K562 (cell line): ENCODE measurements around the gene MMP24OS. TPM values are rescaled to one million over a fixed set of nuclear protein-coding genes. Genes with fewer than 3 reads are reported as not detected.

Experiments
- ATAC-seq: fragments of 200-7000 bp; cut with Tn5 transposase; 3 replicates; pipeline ENCODE4 v1.9.1; 2020; ENCODE audit warnings: moderate library complexity
- BruUV-seq: library from RNA; stranded (reverse); fragments of 400-500 nt; replicated peaks from 2 replicates; lab custom pipeline; 2021; lab: Mats Ljungman, UMichigan
- CTCF ChIA-PET: fragments of 300-600 bp; formaldehyde crosslinking; extraction: SDS; loops from one replicate; lab custom pipeline; 2021; ENCODE audit warnings: low intra/inter-chr PET ratio; lab: Yijun Ruan, JAX
- POLR2A ChIA-PET: fragments of 300-600, 350-650 bp; sonication (Branson Sonifier 250); formaldehyde crosslinking; extraction: SDS; loops from one replicate; lab custom pipeline; 2021; ENCODE audit warnings: antibody characterized with exemption, inconsistent platforms; lab: Yijun Ruan, JAX
- DNase-seq, 4 experiments: peaks; one replicate each; pipeline versions ENCODE4 v3.0.0 to v3.0.0-alpha.2; 2011 to 2018; ENCODE audit warnings: low spot score in 3 of 4, mixed read lengths in 3 of 4; ENCODE audit errors: extremely low read depth in 1 of 4
- FAIRE-seq: peaks from 2 replicates; lab custom pipeline; 2011; peaks lifted over from hg19 to GRCh38; lab: Jason Lieb, UNC
- H2AFZ ChIP-seq: 2 replicates; pipeline ENCODE4 v1.6.0; 2011; ENCODE audit warnings: low read depth, low read length, control low read depth, inconsistent platforms
- H3K27ac ChIP-seq: fragments of 200-600 bp; 3 replicates; pipeline ENCODE4 v1.8.0; 2011; ENCODE audit warnings: low read depth, mild to moderate bottlenecking, control low read depth, inconsistent platforms, low read length, moderate library complexity, mixed read lengths; ENCODE audit errors: extremely low read depth
- H3K27me3 ChIP-seq, 2 experiments: fragments of 300-600 bp in 1 of 2; 2 replicates in 1 of 2; 3 replicates in 1 of 2; pipeline versions ENCODE4 v1.6.0 to v1.8.0; 2011; ENCODE audit warnings: inconsistent platforms in 2 of 2, low read length in 2 of 2, mild to moderate bottlenecking in 1 of 2, mixed read lengths in 1 of 2, moderate library complexity in 1 of 2; ENCODE audit not compliant: control insufficient read depth in 2 of 2, insufficient read depth in 2 of 2
- H3K36me3 ChIP-seq: fragments of 300-600 bp; 3 replicates; pipeline ENCODE4 v1.8.0; 2011; ENCODE audit warnings: mild to moderate bottlenecking, low read length, inconsistent platforms; ENCODE audit not compliant: control insufficient read depth, insufficient read depth
- H3K4me1 ChIP-seq, 2 experiments: fragments of 200-600 bp in 1 of 2; replicated peaks in 1 of 2; 2 replicates in 1 of 2; 3 replicates in 1 of 2; pipeline versions ENCODE4 v1.5.1 to v1.8.0; 2011; ENCODE audit warnings: inconsistent platforms in 2 of 2, low read length in 2 of 2, mild to moderate bottlenecking in 1 of 2, mixed read lengths in 1 of 2, moderate library complexity in 1 of 2; ENCODE audit not compliant: control insufficient read depth in 2 of 2, insufficient read depth in 2 of 2
- H3K4me2 ChIP-seq: 2 replicates; pipeline ENCODE4 v1.6.1; 2011; ENCODE audit warnings: low read length, control low read depth, inconsistent platforms, mixed read lengths; ENCODE audit not compliant: insufficient read depth
- H3K4me3 ChIP-seq: fragments of 200-600 bp; sonication (generic), shearing (Covaris generic); 2 replicates; pipeline ENCODE4 v1.5.1; 2016; ENCODE audit warnings: control low read depth, inconsistent platforms
- H3K79me2 ChIP-seq: fragments of 200-600 bp; 3 replicates; pipeline ENCODE4 v1.8.0; 2011; ENCODE audit warnings: low read length, inconsistent platforms; ENCODE audit not compliant: control insufficient read depth, insufficient read depth
- H3K9ac ChIP-seq, 2 experiments: 2 replicates each; pipeline versions ENCODE4 v1.6.0 to v1.6.1; 2011; ENCODE audit warnings: low read depth in 2 of 2, low read length in 2 of 2, control low read depth in 1 of 2, inconsistent platforms in 1 of 2, mild to moderate bottlenecking in 1 of 2, mixed read lengths in 1 of 2; ENCODE audit not compliant: insufficient read depth in 1 of 2
- H3K9me1 ChIP-seq: one replicate; pipeline ENCODE4 v1.6.0; 2011; ENCODE audit warnings: inconsistent platforms, mild to moderate bottlenecking, low read length, moderate library complexity; ENCODE audit not compliant: control insufficient read depth, insufficient read depth
- H3K9me3 ChIP-seq: replicated peaks from 2 replicates; pipeline ENCODE4 v1.5.1; 2011; ENCODE audit warnings: low read depth, low read length, inconsistent platforms; ENCODE audit not compliant: control insufficient read depth, insufficient read depth
- H4K20me1 ChIP-seq: replicated peaks from 2 replicates; pipeline ENCODE4 v1.6.1; 2011; ENCODE audit warnings: low read length, inconsistent platforms, mixed read lengths; ENCODE audit not compliant: control insufficient read depth, insufficient read depth
- ARID1B ChIP-seq: fragments of 450-650 bp; IDR thresholded peaks from 2 replicates; pipeline ENCODE4 v1.6.1; 2016; ENCODE audit warnings: antibody characterized with exemption, mild to moderate bottlenecking, inconsistent platforms
- CHD4 ChIP-seq: fragments of 200-600 bp; sonication (generic); IDR thresholded peaks from 3 replicates; pipeline ENCODE4 v1.6.1; 2012; ENCODE audit warnings: low read depth, mild to moderate bottlenecking, mixed read lengths, low read length, inconsistent platforms; ENCODE audit not compliant: insufficient read depth, insufficient replicate concordance, poor library complexity, severe bottlenecking
- ETV6 ChIP-seq, 3 experiments: fragments of 150-350 bp in 1 of 3; sonication (generic) in 1 of 3; formaldehyde crosslinking in 1 of 3; IDR thresholded peaks; 2 replicates each; pipeline versions ENCODE4 v1.6.1 to v1.8.0; 2014 to 2022; ENCODE audit warnings: borderline replicate concordance in 2 of 3, low read depth in 2 of 3, antibody characterized with exemption in 1 of 3, low read length in 1 of 3, mild to moderate bottlenecking in 1 of 3, missing genetic modification reagents in 1 of 3
- GTF2B ChIP-seq: IDR thresholded peaks from 2 replicates; pipeline ENCODE4 v1.6.1; 2011; ENCODE audit not compliant: insufficient read length; ENCODE audit errors: extremely low read depth
- ILK ChIP-seq: fragments of 450-650 bp; IDR thresholded peaks from 2 replicates; pipeline ENCODE4 v1.6.1; 2016; ENCODE audit warnings: missing genetic modification characterization, low read depth, mild to moderate bottlenecking, missing compliant biosample characterization, moderate library complexity, borderline replicate concordance
- NKRF ChIP-seq: fragments of 450-650 bp; IDR thresholded peaks from 2 replicates; pipeline ENCODE4 v1.6.1; 2016; ENCODE audit warnings: borderline replicate concordance
- NR2C1 ChIP-seq, 2 experiments: fragments of 450-650 bp; IDR thresholded peaks; 2 replicates each; pipeline ENCODE4 v1.6.1; 2017; ENCODE audit warnings: mild to moderate bottlenecking in 2 of 2, antibody characterized with exemption in 1 of 2, inconsistent platforms in 1 of 2, missing compliant biosample characterization in 1 of 2, missing genetic modification characterization in 1 of 2
- SMARCE1 ChIP-seq: fragments of 450-650 bp; IDR thresholded peaks from 2 replicates; pipeline ENCODE4 v1.7.1; 2016; ENCODE audit warnings: mild to moderate bottlenecking
- TOE1 ChIP-seq, 2 experiments: fragments of 450-650 bp in 1 of 2; sonication (generic) in 1 of 2; formaldehyde crosslinking in 1 of 2; IDR thresholded peaks; 2 replicates each; pipeline versions ENCODE4 v1.7.1 to v1.8.0; 2016 to 2022; ENCODE audit warnings: borderline replicate concordance in 2 of 2, mild to moderate bottlenecking in 2 of 2, antibody characterized with exemption in 1 of 2, inconsistent platforms in 1 of 2, low read depth in 1 of 2, missing genetic modification reagents in 1 of 2, moderate library complexity in 1 of 2
- YY1 ChIP-seq, 3 experiments: IDR thresholded peaks; 2 replicates each; pipeline ENCODE4 v1.6.1; 2011; ENCODE audit warnings: low read length in 2 of 3, mild to moderate bottlenecking in 2 of 3, moderate library complexity in 2 of 3, borderline replicate concordance in 1 of 3, control low read depth in 1 of 3, low read depth in 1 of 3; ENCODE audit not compliant: insufficient read depth in 3 of 3, insufficient replicate concordance in 2 of 3, control insufficient read depth in 1 of 3, insufficient read length in 1 of 3; ENCODE audit errors: extremely low read depth in 1 of 3
- ZKSCAN1 ChIP-seq: fragments of 150-350 bp; IDR thresholded peaks from 2 replicates; pipeline ENCODE4 v1.6.1; 2016; ENCODE audit warnings: low read depth, low read length
- ZNF316 ChIP-seq: fragments of 450-650 bp; IDR thresholded peaks from 2 replicates; pipeline ENCODE4 v1.6.1; 2016
- ZNF347 ChIP-seq: fragments of 450-650 bp; formaldehyde crosslinking; IDR thresholded peaks from 2 replicates; pipeline ENCODE4 v1.4.0; 2020; ENCODE audit warnings: low read depth, mild to moderate bottlenecking, moderate library complexity
- WGBS: fragments of 100-300 bp; shearing (Covaris generic); methylation state at CpG from one replicate; pipeline ENCODE4 v1.1.6; 2016; ENCODE audit warnings: low coverage, mixed read lengths; ENCODE audit not compliant: insufficient coverage; ENCODE audit errors: missing lambda C conversion rate; 5-methylcytosine and 5-hydroxymethylcytosine counted together
- in situ Hi-C: fragments of 300-500 bp; cut with MboI; formaldehyde crosslinking; loops from 4 replicates; pipeline ENCODE4 v1.15.0; 2018; ENCODE audit warnings: inconsistent platforms, mixed read lengths
- intact Hi-C: fragments of 100-400 bp; cut with micrococcal nuclease; formaldehyde crosslinking; loops from 2 replicates; pipeline ENCODE4 v1.14.2; 2022
- polyA plus RNA-seq, 8 experiments: library from polyadenylated mRNA; depleted of rRNA in 4 of 8; stranded (reverse) in 5 of 8; unstranded in 3 of 8; fragments of >200 nt; fragmentation: Nextera tagmentation in 2 of 8; fragmentation: Illumina TruSeq in 1 of 8; extraction: Ambion mirVana in 2 of 8; extraction: Trizol in 1 of 8; gene quantifications; 2 replicates each; pipeline versions ENCODE4 v1.2.1 to v1.2.3, GENCODE V29; 2011 to 2014; ENCODE audit warnings: inconsistent platforms in 1 of 8, missing spikeins in 1 of 8
- total RNA-seq, 7 experiments: library from RNA; depleted of rRNA in 6 of 7; stranded (reverse); fragments of >200 nt in 6 of 7; fragmentation: Illumina TruSeq in 2 of 7; extraction: Trizol in 2 of 7; gene quantifications; 2 replicates each; pipeline versions ENCODE4 v1.2.1 to v1.2.3, GENCODE V29; 2011 to 2021; ENCODE audit warnings: low replicate concordance in 1 of 7
- TF ChIP-seq, protein P1 (sequence below): fragments of 450-650 bp; IDR thresholded peaks from 2 replicates; pipeline ENCODE4 v1.6.1; 2016; ENCODE audit warnings: low read depth, mild to moderate bottlenecking, moderate library complexity

The MMP24OS gene
- total and polyA plus RNA-seq, 9 of the 15 experiments (the other 6 are each of a cell fraction or from before 2014, with no cell fraction given) = 0.92 to 41.5 (median 11.4) TPM

DNA sequence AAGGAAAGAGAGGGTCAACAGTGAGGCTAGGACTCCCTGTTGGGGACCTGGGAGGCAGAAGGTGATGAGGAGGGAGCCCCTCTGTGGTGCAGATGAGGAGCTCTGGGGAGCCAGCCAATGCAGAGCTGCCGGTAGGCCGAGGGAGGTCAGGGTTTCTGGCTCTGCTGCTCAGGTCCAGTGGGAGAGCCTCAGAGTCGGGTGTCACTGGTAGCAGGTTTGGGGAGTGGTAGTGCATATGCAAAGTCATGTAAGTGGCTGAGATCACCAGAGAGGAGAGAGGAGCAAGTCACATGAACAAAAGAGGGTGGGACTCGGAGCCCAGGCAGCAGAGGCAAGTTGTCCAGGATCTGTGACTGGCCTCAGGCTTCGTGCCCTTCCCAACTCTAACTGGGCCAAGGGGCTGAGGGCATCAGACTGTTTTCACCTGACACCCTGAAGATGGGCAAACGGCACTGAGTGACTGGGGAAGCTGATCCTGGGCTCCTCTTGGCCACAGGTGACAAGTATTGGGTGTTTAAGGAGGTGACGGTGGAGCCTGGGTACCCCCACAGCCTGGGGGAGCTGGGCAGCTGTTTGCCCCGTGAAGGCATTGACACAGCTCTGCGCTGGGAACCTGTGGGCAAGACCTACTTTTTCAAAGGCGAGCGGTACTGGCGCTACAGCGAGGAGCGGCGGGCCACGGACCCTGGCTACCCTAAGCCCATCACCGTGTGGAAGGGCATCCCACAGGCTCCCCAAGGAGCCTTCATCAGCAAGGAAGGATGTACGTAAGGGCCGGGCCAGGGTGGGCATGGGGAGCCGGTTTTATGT, 6.6 kb downstream of the MMP24OS start:
- CTCF ChIA-PET = interaction anchor here (5.3 kb wide), 1 partner anchor 126 kb away, joined by 28 read pairs; the partner anchor contains the start of gene EDEM2
- Histone ChIP-seq H3K4me2 (peak overlapping the region; percentile 53), H3K27me3 (no peaks in the 10 kb centered on the region), H2AFZ (peak overlapping the region; percentile 80), H3K9me3 (no peaks in the 10 kb centered on the region), H3K9me1 (no peaks in the 10 kb centered on the region), H3K27ac (peak overlapping the region; percentile 66; the same call in 2 of the 3 replicates), H3K4me1 (peaks cover 8 to 46% of the 10 kb centered on the region in 2 experiments; a peak in 4 of 5 replicates), H3K36me3 (peaks cover 14% of the 10 kb centered on the region; the same call in 2 of the 3 replicates), H3K4me3 (no peak overlapping the region), H4K20me1 (no peaks in the 10 kb centered on the region), H3K79me2 (peaks cover 4% of the 10 kb centered on the region; the same call in 1 of the 3 replicates), H3K9ac (peak overlapping the region; percentile 45 to 86; a peak in 3 of 4 replicates)
- ATAC-seq (peak; percentile 94), DNase-seq (peak; percentile 76 to 87 (median 80)), FAIRE-seq (peak; percentile 95)
- TSS peak; percentile 72 for BruUV-seq
- 57% methylated on average over 20 of the region's 20 CpGs for WGBS
- intact Hi-C loops (no loop called here), in situ Hi-C loops (no loop called here)
- POLR2A ChIA-PET = interaction anchor here (0.5 to 2.0 kb wide), 7 partner anchors 10 to 177 kb away, joined by 3 to 10 read pairs (median 3); partner anchors contain the start of genes EDEM2 and EIF6
- TF ChIP-seq GTF2B (no peak), ZKSCAN1 (no peak), ARID1B (peak; percentile 46; the same call in 1 of the 2 replicates), CHD4 (no peak), ZNF316 (peak; percentile 90), YY1 (IDR thresholded peaks at IDR 0.05; ENCODE audit: borderline replicate concordance in 1 of 3, control insufficient read depth in 1 of 3, extremely low read depth in 1 of 3, insufficient read depth in 3 of 3, insufficient read length in 1 of 3, insufficient replicate concordance in 2 of 3, low read depth in 1 of 3, low read length in 2 of 3) (no peak), ZNF347 (CRISPR knock-in tag) (no peak), NKRF (no peak), ETV6 (IDR thresholded peaks at IDR 0.05; ENCODE audit: borderline replicate concordance in 1 of 2, low read depth in 2 of 2, low read length in 1 of 2) (no peak), ETV6 (CRISPR knock-in tag; IDR thresholded peaks at IDR 0.05; ENCODE audit: borderline replicate concordance) (no peak), ILK (no peak), NR2C1 (IDR thresholded peaks at IDR 0.05) (no peak), NR2C1 (tag; IDR thresholded peaks at IDR 0.05) (peak; percentile 51; the same call in 1 of the 2 replicates), SMARCE1 (0 out of 2 replicates have a peak, but pooled peaks have one; percentile 41), TOE1 (IDR thresholded peaks at IDR 0.05; ENCODE audit: borderline replicate concordance) (peak; percentile 68; the same call in 1 of the 2 replicates), TOE1 (CRISPR knock-in tag; IDR thresholded peaks at IDR 0.05; ENCODE audit: borderline replicate concordance, low read depth) (no peak)
- TF ChIP-seq, protein P1, sequence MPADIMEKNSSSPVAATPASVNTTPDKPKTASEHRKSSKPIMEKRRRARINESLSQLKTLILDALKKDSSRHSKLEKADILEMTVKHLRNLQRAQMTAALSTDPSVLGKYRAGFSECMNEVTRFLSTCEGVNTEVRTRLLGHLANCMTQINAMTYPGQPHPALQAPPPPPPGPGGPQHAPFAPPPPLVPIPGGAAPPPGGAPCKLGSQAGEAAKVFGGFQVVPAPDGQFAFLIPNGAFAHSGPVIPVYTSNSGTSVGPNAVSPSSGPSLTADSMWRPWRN = no peak
